Stomach (tissue), 9 donors: ENCODE data around the gene NUCKS1. TPM values are rescaled to one million over a fixed set of nuclear protein-coding genes. Genes with fewer than 3 reads are reported as not detected.

Experiments used
- DNase-seq, 2 donors: peaks; one replicate each; pipeline versions ENCODE4 v3.0.0 to v3.0.0-alpha.2; 2013 to 2019
- H3K27ac ChIP-seq, 5 donors: fragments of 200-600 bp in 4 of 5; sonication (generic) in 4 of 5; one replicate each; pipeline ENCODE4 v1.5.1; 2013 to 2019; ENCODE audit warnings: mild to moderate bottlenecking in 1 of 5, moderate library complexity in 1 of 5
- H3K27me3 ChIP-seq, 3 donors: fragments of 200-600 bp; sonication (generic); one replicate each; pipeline ENCODE4 v1.5.1; 2017 to 2019; ENCODE audit warnings: mixed run types in 1 of 3
- H3K36me3 ChIP-seq, 4 donors: fragments of 200-600 bp; sonication (generic); 1 replicate in 3 of 4; 2 replicates in 1 of 4; pipeline ENCODE4 v1.5.1; 2016 to 2019
- H3K4me1 ChIP-seq, 4 donors: fragments of 200-600 bp; sonication (generic); one replicate each; pipeline ENCODE4 v1.5.1; 2016 to 2019
- H3K4me3 ChIP-seq, 4 donors: fragments of 200-600 bp; sonication (generic) in 3 of 4; one replicate each; pipeline ENCODE4 v1.5.1; 2016 to 2019; ENCODE audit warnings: mild to moderate bottlenecking in 1 of 4
- H3K9me3 ChIP-seq, 4 donors: fragments of 200-600 bp; sonication (generic); one replicate each; pipeline ENCODE4 v1.5.1; 2016 to 2019
- EP300 ChIP-seq: sonication (generic); formaldehyde crosslinking; IDR thresholded peaks from one replicate; pipeline ENCODE4 v1.6.1; 2017; ENCODE audit warnings: antibody characterized with exemption
- POLR2A ChIP-seq, 4 donors: fragments of 450-650 bp; IDR thresholded peaks; one replicate each; pipeline ENCODE4 v1.6.1; 2016; ENCODE audit warnings: antibody characterized with exemption in 4 of 4, control low read depth in 2 of 4, mild to moderate bottlenecking in 1 of 4, moderate library complexity in 1 of 4
- POLR2AphosphoS5 ChIP-seq, 3 donors: sonication (generic); formaldehyde crosslinking; IDR thresholded peaks; one replicate each; pipeline ENCODE4 v1.6.1; 2016; ENCODE audit warnings: antibody characterized with exemption in 3 of 3
- WGBS, 5 donors: extraction: QIAGEN DNeasy Blood & Tissue Kit in 3 of 5; methylation state at CpG; one replicate each; pipeline versions ENCODE4 v1.1.5 to v1.1.7; 2013 to 2018; 5-methylcytosine and 5-hydroxymethylcytosine counted together
- intact Hi-C: fragments of 100-400 bp; cut with DNase I; formaldehyde crosslinking; loops from one replicate; pipeline ENCODE4 v1.15.1; 2023; ENCODE audit warnings: low total_unique reads
- polyA plus RNA-seq, 3 donors: library from polyadenylated mRNA; stranded (reverse); fragments of 200-250 nt; gene quantifications; one replicate each; pipeline ENCODE4 v1.2.3, GENCODE V29; 2013
- total RNA-seq, 5 donors: library from RNA; depleted of rRNA; stranded (reverse); fragments of >200 nt; gene quantifications; one replicate each; pipeline versions ENCODE4 v1.1.0 to v1.2.3, GENCODE V29; 2014 to 2016
- TF ChIP-seq, protein P1 (sequence below), 7 experiments: fragments of 450-650 bp in 4 of 7; fragments of 200-600 bp in 3 of 7; sonication (generic) in 3 of 7; IDR thresholded peaks; one replicate each; pipeline ENCODE4 v1.5.1; 2016 to 2019; ENCODE audit warnings: antibody characterized with exemption in 7 of 7, control low read depth in 2 of 7, mild to moderate bottlenecking in 1 of 7
- donor health status: healthy with polysubstance abuse.
- donor health status: Bipolar disorder and iron deficiency.
- donor health status: healthy.

Gene NUCKS1
- total and polyA plus RNA-seq, 8 donors: 28.0 to 330 (median 44.0) TPM

DNA sequence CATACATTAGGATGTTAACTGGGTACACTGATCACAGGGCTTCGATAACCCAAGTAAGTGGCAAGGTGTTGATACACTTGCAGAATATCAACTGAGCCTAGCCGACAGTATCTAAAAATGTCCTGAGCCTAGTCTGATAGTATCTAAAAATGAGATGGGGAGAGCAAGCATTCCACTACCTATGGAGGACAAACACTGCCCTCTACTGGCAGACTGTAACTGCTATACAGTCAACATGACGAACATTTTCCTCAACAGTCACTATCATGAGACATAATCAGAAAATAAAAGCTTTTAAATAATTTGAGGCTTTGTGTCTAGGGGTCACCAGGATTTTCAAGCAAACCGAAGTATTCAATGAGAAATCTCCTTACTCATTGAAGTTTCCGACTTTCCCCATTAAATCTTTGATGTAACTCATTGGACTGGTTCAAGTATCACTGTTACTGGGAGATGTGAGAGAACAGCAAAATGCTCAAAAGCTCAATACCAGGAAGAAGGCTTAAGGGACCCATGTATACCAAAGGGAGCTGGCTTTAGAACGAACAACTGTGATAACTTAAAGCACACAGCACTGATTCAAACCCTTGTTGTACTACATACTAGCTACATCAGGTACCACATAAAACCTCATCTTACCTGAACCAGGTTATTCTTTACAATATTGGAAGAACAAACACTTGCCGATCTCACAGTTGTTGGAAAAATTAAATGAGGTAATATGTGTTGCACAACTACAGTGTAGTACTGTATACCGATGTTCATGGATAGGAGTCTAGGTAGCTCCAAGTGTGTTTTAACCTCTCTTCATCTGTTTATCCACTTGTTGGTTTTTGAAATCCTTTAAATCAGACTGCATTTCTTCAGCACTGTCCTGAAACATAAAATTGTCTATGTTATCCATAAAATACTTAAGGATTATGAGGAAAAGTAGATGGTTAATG lies 38.6 kb downstream of the NUCKS1 start:
- no peaks in the 10 kb centered on the region for H3K9me3 ChIP-seq
- H3K4me3 ChIP-seq: no peak overlapping the region
- TF ChIP-seq EP300: no peak
- peak in 2 of 3 donors; percentile 33 to 89 for TF ChIP-seq POLR2AphosphoS5 (IDR thresholded peaks at IDR 0.05)
- TF ChIP-seq, protein P1, sequence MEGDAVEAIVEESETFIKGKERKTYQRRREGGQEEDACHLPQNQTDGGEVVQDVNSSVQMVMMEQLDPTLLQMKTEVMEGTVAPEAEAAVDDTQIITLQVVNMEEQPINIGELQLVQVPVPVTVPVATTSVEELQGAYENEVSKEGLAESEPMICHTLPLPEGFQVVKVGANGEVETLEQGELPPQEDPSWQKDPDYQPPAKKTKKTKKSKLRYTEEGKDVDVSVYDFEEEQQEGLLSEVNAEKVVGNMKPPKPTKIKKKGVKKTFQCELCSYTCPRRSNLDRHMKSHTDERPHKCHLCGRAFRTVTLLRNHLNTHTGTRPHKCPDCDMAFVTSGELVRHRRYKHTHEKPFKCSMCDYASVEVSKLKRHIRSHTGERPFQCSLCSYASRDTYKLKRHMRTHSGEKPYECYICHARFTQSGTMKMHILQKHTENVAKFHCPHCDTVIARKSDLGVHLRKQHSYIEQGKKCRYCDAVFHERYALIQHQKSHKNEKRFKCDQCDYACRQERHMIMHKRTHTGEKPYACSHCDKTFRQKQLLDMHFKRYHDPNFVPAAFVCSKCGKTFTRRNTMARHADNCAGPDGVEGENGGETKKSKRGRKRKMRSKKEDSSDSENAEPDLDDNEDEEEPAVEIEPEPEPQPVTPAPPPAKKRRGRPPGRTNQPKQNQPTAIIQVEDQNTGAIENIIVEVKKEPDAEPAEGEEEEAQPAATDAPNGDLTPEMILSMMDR (IDR thresholded peaks at IDR 0.05): peak in 5 of 7 experiments; percentile 70 to 89 (median 85)
- no peak for TF ChIP-seq POLR2A (IDR thresholded peaks at IDR 0.05)
- peaks cover 5 to 15% (median 14%) of the 10 kb centered on the region in 4 donors for H3K36me3 ChIP-seq
- DNase-seq: peak; percentile 71 to 94
- intact Hi-C loops: loop anchor here (10.0 kb wide), 1 partner anchor 47 kb away; no protein-coding TSS in a partner anchor
- H3K27me3 ChIP-seq: no peaks in the 10 kb centered on the region
- peaks cover 9 to 81% (median 43%) of the 10 kb centered on the region in 4 donors for H3K4me1 ChIP-seq
- 28 to 35% (median 33%) methylated on average over 8 of the region's 8 CpGs for WGBS, 5 donors
- H3K27ac ChIP-seq: peak overlapping the region in 3 of 5 donors; percentile 34 to 54 (median 45)

DNA sequence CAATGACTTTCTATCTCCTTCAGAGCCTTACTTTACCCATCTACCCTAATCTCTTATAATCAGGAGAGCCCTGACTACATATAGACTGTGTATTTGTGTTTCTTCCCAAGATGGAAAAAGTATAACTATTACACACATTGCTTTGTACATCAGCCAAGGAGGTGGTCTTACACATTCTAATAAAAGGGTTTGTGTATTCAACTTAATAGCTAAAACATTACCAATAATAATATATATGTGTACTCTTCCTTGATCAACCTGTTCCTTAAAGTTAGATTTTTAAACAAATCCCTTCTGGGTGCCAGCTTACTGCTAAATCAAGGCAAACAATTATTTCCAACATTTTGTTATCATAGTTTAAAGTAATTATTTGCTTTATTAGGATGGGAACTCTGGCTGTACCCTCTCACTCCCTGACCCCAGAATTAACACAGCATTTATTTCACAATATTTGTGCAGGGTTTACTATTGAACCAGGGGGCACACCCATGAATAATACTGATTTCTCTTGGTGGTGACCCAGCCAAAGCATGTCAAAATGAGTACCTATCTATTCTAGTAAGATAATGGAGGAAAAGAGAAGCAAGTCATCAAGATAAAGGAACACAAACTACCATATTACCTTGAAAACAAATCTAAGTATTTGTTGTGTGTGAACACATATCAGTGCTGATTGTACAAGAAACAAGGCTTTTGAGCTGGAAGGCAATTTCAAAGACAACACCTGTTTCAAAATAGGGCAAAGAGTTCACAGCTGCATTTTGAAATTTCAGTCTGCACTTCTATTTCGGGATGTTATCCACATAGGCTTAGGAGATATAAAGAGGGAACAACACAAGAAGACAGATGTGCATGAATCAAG lies 39.5 kb downstream of the NUCKS1 start:
- Histone ChIP-seq H3K4me3 (no peak overlapping the region), H3K9me3 (no peaks in the 10 kb centered on the region), H3K27ac (peak overlapping the region in 2 of 5 donors; percentile 21 to 34), H3K36me3 (peaks cover 0 to 7% (median 5%) of the 10 kb centered on the region in 4 donors), H3K27me3 (no peaks in the 10 kb centered on the region), H3K4me1 (peaks cover 8 to 71% (median 43%) of the 10 kb centered on the region in 4 donors)
- intact Hi-C loops: loop anchor here (10.0 kb wide), 1 partner anchor 46 kb away; no protein-coding TSS in a partner anchor
- no peak for DNase-seq
- WGBS, 5 donors: 23 to 37% (median 31%) methylated on average over 1 of the region's 1 CpG
- peak in 1 of 3 donors; percentile 2 for TF ChIP-seq POLR2AphosphoS5 (IDR thresholded peaks at IDR 0.05)
- TF ChIP-seq POLR2A (IDR thresholded peaks at IDR 0.05): no peak

DNA sequence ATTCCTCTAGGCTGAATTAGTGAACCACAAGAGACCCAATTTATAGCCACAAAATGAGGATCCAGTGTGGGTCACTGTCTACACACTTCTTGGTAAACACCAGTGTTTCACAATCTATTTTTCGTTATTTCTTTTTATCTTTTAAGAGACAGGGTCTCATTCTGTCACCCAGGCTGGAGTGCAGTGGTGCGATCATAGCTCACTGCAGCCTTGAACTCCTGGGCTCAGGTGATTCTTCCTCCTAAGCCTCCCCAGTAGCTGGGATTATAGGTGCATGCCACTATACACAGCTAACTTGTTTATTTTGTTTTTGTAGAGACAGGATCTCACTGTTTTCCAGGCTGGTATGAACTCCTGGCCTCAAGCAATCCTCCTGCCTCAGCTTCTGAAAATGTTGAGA lies 40.3 kb downstream of the NUCKS1 start:
- Histone ChIP-seq H3K27ac (peak overlapping the region in 1 of 5 donors; percentile 22), H3K4me1 (peaks cover 8 to 67% (median 41%) of the 10 kb centered on the region in 4 donors), H3K9me3 (no peaks in the 10 kb centered on the region), H3K36me3 (no peaks in the 10 kb centered on the region), H3K27me3 (no peaks in the 10 kb centered on the region), H3K4me3 (no peak overlapping the region)
- WGBS, 5 donors: 58 to 81% (median 68%) methylated on average over 2 of the region's 2 CpGs
- DNase-seq: no peak
- intact Hi-C loops: loop anchor here (10.0 kb wide), 1 partner anchor 45 kb away; no protein-coding TSS in a partner anchor
- TF ChIP-seq POLR2AphosphoS5 (IDR thresholded peaks at IDR 0.05) (no peak), POLR2A (IDR thresholded peaks at IDR 0.05) (no peak), EP300 (no peak)
- TF ChIP-seq, protein P1 (IDR thresholded peaks at IDR 0.05): no peak

DNA sequence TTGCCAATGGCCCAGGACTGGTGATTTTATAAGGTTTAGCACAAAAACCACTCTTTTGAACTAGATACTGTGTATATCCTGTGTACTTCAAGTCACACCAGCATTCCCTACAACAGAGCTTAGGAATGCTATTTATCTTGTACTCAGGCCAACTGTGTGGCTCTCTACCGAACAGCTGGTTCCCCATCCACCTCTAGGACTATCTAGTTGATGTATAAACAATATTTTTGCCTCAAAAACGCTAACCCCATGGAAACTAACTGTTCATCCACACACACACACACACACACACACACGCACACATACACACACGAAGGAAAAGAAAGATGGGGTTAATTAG lies 41.0 kb downstream of the NUCKS1 start:
- H3K4me3 ChIP-seq: no peak overlapping the region
- no peaks in the 10 kb centered on the region for H3K9me3 ChIP-seq
- intact Hi-C loops: no loop called here
- H3K36me3 ChIP-seq: no peaks in the 10 kb centered on the region
- 37 to 50% (median 39%) methylated on average over 4 of the region's 4 CpGs for WGBS, 5 donors
- H3K27me3 ChIP-seq: no peaks in the 10 kb centered on the region
- TF ChIP-seq EP300 (no peak), POLR2AphosphoS5 (IDR thresholded peaks at IDR 0.05) (no peak), POLR2A (IDR thresholded peaks at IDR 0.05) (no peak)
- TF ChIP-seq, protein P1 (IDR thresholded peaks at IDR 0.05): no peak
- peaks cover 8 to 67% (median 38%) of the 10 kb centered on the region in 4 donors for H3K4me1 ChIP-seq
- H3K27ac ChIP-seq: no peak overlapping the region
- DNase-seq: peak in 1 of 2 donors; percentile 35
